Breast epithelium (tissue), 3 donors: Measurements from ENCODE around the gene DACT2.

Experiments used
- CTCF ChIP-seq, 3 donors: fragments of 450-650 bp; IDR thresholded peaks; one replicate each; pipeline ENCODE4 v1.5.1; 2016 to 2017; ENCODE audit warnings: antibody characterized with exemption in 3 of 3, mild to moderate bottlenecking in 3 of 3, moderate library complexity in 3 of 3
- POLR2A ChIP-seq: fragments of 450-650 bp; IDR thresholded peaks from one replicate; pipeline ENCODE4 v1.6.1; 2016; ENCODE audit warnings: antibody characterized with exemption, mild to moderate bottlenecking, moderate library complexity

GRCh38 chr6:168361766-168362165, 42.2 kb upstream of the DACT2 start:
- TF ChIP-seq CTCF (IDR thresholded peaks at IDR 0.05) (no peak), POLR2A (no peak)
